Measurements from ENCODE around the gene PHRF1. TPM values are rescaled to one million over a fixed set of nuclear protein-coding genes. Genes with fewer than 3 reads are reported as not detected.

The PHRF1 gene
- total and polyA plus RNA-seq, 4 donors: 2.4 to 25.2 (median 18.8) TPM

DNA sequence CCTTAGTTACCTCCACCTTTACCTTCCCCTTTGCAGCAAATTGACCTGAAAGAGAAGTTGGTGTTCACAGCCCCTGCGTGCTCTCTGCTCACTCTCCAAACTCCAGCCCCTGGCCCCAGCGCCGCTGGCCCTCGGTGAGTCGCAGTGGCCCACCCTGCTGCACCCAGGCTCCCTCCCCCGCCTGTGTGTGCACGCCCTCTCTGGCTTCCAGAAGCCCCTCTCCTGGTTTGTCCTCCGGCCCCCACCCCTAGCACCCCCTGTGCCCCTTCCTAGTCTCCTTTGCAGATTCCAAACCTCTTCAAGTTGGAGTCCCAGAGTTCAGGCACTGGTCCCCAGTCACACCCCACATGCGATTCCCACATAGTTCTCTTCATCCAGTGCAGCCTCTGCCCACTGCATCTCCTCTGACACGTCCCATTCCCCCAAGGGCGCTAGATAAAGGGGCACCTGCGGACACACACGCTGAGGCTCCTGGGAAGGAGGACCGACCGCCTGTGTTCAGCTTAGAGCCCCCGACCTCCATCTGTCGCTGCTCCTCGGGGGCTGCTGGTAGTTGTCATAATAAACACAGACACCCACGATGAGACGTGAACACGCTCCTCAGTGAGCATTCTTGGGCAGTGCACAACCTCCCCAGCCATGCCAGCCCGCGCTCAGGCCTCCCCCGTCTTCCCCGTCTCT lies 1.5 kb upstream of the PHRF1 start (continued):
- TF ChIP-seq, protein P1, sequence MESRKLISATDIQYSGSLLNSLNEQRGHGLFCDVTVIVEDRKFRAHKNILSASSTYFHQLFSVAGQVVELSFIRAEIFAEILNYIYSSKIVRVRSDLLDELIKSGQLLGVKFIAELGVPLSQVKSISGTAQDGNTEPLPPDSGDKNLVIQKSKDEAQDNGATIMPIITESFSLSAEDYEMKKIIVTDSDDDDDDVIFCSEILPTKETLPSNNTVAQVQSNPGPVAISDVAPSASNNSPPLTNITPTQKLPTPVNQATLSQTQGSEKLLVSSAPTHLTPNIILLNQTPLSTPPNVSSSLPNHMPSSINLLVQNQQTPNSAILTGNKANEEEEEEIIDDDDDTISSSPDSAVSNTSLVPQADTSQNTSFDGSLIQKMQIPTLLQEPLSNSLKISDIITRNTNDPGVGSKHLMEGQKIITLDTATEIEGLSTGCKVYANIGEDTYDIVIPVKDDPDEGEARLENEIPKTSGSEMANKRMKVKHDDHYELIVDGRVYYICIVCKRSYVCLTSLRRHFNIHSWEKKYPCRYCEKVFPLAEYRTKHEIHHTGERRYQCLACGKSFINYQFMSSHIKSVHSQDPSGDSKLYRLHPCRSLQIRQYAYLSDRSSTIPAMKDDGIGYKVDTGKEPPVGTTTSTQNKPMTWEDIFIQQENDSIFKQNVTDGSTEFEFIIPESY (IDR thresholded peaks at IDR 0.05): no peak
- TF ChIP-seq EGR1 (IDR thresholded peaks at IDR 0.05; ENCODE audit: low read depth in 2 of 2): no peak

DNA sequence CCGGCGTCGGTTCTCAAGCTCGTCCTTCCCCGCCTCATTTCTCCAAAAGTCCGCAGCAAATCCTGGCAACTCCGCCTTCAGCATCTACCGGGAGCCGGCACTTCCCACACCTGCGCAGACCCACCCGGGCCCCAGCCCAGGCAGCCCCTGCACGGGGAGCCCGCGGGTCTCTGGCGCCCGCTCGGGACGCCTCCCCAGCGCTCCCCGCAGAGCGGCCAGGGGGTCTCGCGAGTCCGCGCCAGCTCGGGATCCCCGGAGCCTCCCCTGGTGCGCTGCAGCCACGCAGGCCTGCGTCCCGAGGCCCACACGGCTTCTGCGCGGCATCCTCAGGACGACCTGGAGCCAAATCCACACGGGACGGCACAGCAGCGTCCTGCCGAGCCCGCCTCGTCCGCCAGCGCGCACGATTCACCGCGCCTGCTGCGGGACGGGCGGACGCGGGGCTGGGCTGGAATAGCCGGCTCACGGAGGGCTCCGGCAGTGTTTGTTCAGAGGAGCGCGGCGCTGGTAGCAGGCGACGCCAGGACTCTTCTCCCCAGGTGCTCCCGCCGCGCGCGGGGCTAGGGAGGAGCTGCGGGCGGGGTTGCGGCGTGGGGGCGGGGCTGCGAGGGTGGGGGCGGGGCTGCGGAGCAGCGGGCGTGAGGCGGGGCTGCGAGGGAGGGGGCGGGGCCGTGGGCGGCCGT lies 816 bp upstream of the PHRF1 start:
- Histone ChIP-seq H3K9me3 (ENCODE audit: control insufficient read depth in 4 of 4, low read length in 3 of 4) (no peaks in the 10 kb centered on the region), H3K9ac (ENCODE audit: low read depth in 1 of 2, low read length in 2 of 2) (no peak overlapping the region), H3K36me3 (ENCODE audit: control insufficient read depth in 4 of 4, insufficient read depth in 3 of 4, low read depth in 1 of 4, low read length in 3 of 4) (no peaks in the 10 kb centered on the region), H3K4me3 (ENCODE audit: low read depth in 1 of 3, low read length in 3 of 3) (peak overlapping the region; percentile 14 to 72 (median 48)), H3K27ac (ENCODE audit: low read depth in 1 of 2, low read length in 2 of 2) (peak overlapping the region; percentile 32 to 65), H3K27me3 (ENCODE audit: control insufficient read depth in 4 of 4, insufficient read depth in 4 of 4, low read length in 3 of 4) (no peaks in the 10 kb centered on the region), H3K4me1 (ENCODE audit: control insufficient read depth in 4 of 4, insufficient read depth in 4 of 4, low read length in 3 of 4) (peaks cover 20 to 59% (median 49%) of the 10 kb centered on the region in 4 donors)
- DNase-seq (ENCODE audit: low spot score): no peak
- WGBS: 1% methylated on average over 81 of the region's 81 CpGs
- TF ChIP-seq, protein P2, sequence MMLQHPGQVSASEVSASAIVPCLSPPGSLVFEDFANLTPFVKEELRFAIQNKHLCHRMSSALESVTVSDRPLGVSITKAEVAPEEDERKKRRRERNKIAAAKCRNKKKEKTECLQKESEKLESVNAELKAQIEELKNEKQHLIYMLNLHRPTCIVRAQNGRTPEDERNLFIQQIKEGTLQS (IDR thresholded peaks at IDR 0.05): no peak
- TF ChIP-seq, protein P3, sequence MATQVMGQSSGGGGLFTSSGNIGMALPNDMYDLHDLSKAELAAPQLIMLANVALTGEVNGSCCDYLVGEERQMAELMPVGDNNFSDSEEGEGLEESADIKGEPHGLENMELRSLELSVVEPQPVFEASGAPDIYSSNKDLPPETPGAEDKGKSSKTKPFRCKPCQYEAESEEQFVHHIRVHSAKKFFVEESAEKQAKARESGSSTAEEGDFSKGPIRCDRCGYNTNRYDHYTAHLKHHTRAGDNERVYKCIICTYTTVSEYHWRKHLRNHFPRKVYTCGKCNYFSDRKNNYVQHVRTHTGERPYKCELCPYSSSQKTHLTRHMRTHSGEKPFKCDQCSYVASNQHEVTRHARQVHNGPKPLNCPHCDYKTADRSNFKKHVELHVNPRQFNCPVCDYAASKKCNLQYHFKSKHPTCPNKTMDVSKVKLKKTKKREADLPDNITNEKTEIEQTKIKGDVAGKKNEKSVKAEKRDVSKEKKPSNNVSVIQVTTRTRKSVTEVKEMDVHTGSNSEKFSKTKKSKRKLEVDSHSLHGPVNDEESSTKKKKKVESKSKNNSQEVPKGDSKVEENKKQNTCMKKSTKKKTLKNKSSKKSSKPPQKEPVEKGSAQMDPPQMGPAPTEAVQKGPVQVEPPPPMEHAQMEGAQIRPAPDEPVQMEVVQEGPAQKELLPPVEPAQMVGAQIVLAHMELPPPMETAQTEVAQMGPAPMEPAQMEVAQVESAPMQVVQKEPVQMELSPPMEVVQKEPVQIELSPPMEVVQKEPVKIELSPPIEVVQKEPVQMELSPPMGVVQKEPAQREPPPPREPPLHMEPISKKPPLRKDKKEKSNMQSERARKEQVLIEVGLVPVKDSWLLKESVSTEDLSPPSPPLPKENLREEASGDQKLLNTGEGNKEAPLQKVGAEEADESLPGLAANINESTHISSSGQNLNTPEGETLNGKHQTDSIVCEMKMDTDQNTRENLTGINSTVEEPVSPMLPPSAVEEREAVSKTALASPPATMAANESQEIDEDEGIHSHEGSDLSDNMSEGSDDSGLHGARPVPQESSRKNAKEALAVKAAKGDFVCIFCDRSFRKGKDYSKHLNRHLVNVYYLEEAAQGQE (IDR thresholded peaks at IDR 0.05): peak; percentile 42
- no peak for TF ChIP-seq RAD21 (IDR thresholded peaks at IDR 0.05)

DNA sequence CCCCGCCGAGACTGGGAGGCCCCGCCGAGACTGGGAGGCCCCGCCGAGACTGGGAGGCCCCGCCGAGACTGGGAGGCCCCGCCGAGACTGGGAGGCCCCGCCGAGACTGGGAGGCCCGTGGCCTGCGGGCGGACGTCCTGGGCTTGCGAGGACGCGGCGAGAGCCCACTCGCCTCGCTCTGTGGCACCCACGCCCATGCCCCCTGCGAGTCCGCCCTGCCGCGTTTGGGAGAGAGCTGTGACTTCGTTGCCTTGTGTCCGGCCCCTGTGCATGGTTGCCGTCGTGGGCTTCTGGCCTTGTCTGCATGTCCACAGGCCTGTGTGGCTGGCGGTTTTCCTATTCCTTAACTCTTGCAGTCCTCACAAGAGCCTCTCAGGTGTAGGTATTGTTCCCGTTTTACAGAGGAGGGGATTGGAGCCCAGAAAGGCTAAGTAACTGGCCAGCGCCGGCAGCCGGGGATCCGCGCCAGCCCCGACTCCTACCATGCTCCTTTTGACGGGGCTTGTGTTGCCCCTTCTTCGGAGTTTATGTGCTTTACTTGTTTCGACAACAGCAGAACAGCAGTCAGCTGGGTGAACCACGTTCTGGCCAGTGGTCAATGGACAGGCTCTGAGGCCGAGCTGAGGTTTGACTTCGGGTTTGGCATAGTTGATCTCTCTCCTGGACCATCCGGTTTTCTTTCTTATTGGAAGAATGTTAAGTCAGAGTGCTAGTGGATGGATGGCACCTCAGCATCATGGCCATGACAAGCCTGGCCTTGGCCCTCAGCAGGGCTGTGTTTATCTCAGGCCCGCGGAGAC lies 741 bp downstream of the PHRF1 start:
- Histone ChIP-seq H3K36me3 (ENCODE audit: control insufficient read depth in 4 of 4, insufficient read depth in 3 of 4, low read depth in 1 of 4, low read length in 3 of 4) (peaks cover 0 to 4% (median 1%) of the 10 kb centered on the region in 4 donors), H3K4me1 (ENCODE audit: control insufficient read depth in 4 of 4, insufficient read depth in 4 of 4, low read length in 3 of 4) (peaks cover 23 to 68% (median 56%) of the 10 kb centered on the region in 4 donors), H3K27me3 (ENCODE audit: control insufficient read depth in 4 of 4, insufficient read depth in 4 of 4, low read length in 3 of 4) (no peaks in the 10 kb centered on the region), H3K27ac (ENCODE audit: low read depth in 1 of 2, low read length in 2 of 2) (peak overlapping the region; percentile 72 to 73), H3K9me3 (ENCODE audit: control insufficient read depth in 4 of 4, low read length in 3 of 4) (no peaks in the 10 kb centered on the region), H3K4me3 (ENCODE audit: low read depth in 1 of 3, low read length in 3 of 3) (peak overlapping the region; percentile 86 to 98 (median 87)), H3K9ac (ENCODE audit: low read depth in 1 of 2, low read length in 2 of 2) (peak overlapping the region; percentile 81 to 85)
- no peak for DNase-seq (ENCODE audit: low spot score)
- TF ChIP-seq RXRA (IDR thresholded peaks at IDR 0.05) (no peak), HNF4A (conservative IDR thresholded peaks at IDR 0.05) (no peak), SP1 (IDR thresholded peaks at IDR 0.05) (no peak), JUND (IDR thresholded peaks at IDR 0.05) (no peak), NR2F2 (IDR thresholded peaks at IDR 0.05) (no peak), RAD21 (IDR thresholded peaks at IDR 0.05) (no peak), TAF1 (conservative IDR thresholded peaks at IDR 0.05) (no peak), EGR1 (IDR thresholded peaks at IDR 0.05; ENCODE audit: low read depth in 2 of 2) (no peak)
- TF ChIP-seq, protein P4, sequence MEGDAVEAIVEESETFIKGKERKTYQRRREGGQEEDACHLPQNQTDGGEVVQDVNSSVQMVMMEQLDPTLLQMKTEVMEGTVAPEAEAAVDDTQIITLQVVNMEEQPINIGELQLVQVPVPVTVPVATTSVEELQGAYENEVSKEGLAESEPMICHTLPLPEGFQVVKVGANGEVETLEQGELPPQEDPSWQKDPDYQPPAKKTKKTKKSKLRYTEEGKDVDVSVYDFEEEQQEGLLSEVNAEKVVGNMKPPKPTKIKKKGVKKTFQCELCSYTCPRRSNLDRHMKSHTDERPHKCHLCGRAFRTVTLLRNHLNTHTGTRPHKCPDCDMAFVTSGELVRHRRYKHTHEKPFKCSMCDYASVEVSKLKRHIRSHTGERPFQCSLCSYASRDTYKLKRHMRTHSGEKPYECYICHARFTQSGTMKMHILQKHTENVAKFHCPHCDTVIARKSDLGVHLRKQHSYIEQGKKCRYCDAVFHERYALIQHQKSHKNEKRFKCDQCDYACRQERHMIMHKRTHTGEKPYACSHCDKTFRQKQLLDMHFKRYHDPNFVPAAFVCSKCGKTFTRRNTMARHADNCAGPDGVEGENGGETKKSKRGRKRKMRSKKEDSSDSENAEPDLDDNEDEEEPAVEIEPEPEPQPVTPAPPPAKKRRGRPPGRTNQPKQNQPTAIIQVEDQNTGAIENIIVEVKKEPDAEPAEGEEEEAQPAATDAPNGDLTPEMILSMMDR (IDR thresholded peaks at IDR 0.05; ENCODE audit: low read depth, low read length, missing input control): no peak
- TF ChIP-seq, protein P1 (IDR thresholded peaks at IDR 0.05): no peak
- TF ChIP-seq, protein P2 (IDR thresholded peaks at IDR 0.05): no peak
- 3% methylated on average over 46 of the region's 48 CpGs for WGBS
